Amniotic epithelial cell (primary cell): Measurements from ENCODE around the gene FHAD1.

Experiments used
- DNase-seq: peaks from one replicate; pipeline ENCODE4 v3.0.0-alpha.2; 2010; ENCODE audit warnings: low read depth

The FHAD1 gene

GRCh38 chr1:15248216-15248615 lies 1.2 kb downstream of the FHAD1 start:
- DNase-seq, result no peak

GRCh38 chr1:15249081-15249480 lies 2.1 kb downstream of the FHAD1 start:
- DNase-seq, result no peak

- no peak for DNase-seq
These were observed 5.1 kb downstream of the FHAD1 start for GRCh38 chr1:15251857-15252835.

- peak; percentile 34 for DNase-seq
These were observed 7.5 kb downstream of the FHAD1 start for GRCh38 chr1:15254559-15254958.

GRCh38 chr1:15255582-15256149 lies 8.6 kb downstream of the FHAD1 start:
- no peak for DNase-seq

GRCh38 chr1:15256584-15256983 lies 9.6 kb downstream of the FHAD1 start:
- DNase-seq, result no peak

- no peak for DNase-seq
These were observed 10.3 kb downstream of the FHAD1 start for GRCh38 chr1:15257309-15257708.

- DNase-seq, result no peak
These were observed 12.0 kb downstream of the FHAD1 start for GRCh38 chr1:15258833-15259621.

GRCh38 chr1:15259622-15260007 lies 12.6 kb downstream of the FHAD1 start:
- no peak for DNase-seq

- peak; percentile 87 for DNase-seq
These were observed 13.6 kb downstream of the FHAD1 start for GRCh38 chr1:15260418-15261154.

- peak; percentile 39 for DNase-seq
These were observed 14.4 kb downstream of the FHAD1 start for GRCh38 chr1:15261155-15262002.

- DNase-seq, result no peak
These were observed 15.0 kb downstream of the FHAD1 start for GRCh38 chr1:15262003-15262377.

GRCh38 chr1:15262706-15263105 lies 15.7 kb downstream of the FHAD1 start:
- DNase-seq, result no peak

GRCh38 chr1:15264769-15265168 lies 17.7 kb downstream of the FHAD1 start:
- no peak for DNase-seq

- DNase-seq, result no peak
These were observed 24.2 kb downstream of the FHAD1 start for GRCh38 chr1:15271196-15271595.

- DNase-seq, result peak; percentile 58
These were observed 25.2 kb downstream of the FHAD1 start for GRCh38 chr1:15272009-15272781.

GRCh38 chr1:15272782-15273127 lies 25.7 kb downstream of the FHAD1 start:
- no peak for DNase-seq

- no peak for DNase-seq
These were observed 26.3 kb downstream of the FHAD1 start for GRCh38 chr1:15273274-15273673.

- DNase-seq, result no peak
These were observed 29.1 kb downstream of the FHAD1 start for GRCh38 chr1:15275921-15276683.
